ENCODE results near the gene ZNF217. TPM values are rescaled to one million over a fixed set of nuclear protein-coding genes. Genes with fewer than 3 reads are reported as not detected.
A peak's percentile ranks its signal among the peaks of the same experiment; 100 is the strongest.

The ZNF217 gene
- total and polyA plus RNA-seq, 5 donors = 4.5 to 15.6 (median 9.9) TPM

DNA sequence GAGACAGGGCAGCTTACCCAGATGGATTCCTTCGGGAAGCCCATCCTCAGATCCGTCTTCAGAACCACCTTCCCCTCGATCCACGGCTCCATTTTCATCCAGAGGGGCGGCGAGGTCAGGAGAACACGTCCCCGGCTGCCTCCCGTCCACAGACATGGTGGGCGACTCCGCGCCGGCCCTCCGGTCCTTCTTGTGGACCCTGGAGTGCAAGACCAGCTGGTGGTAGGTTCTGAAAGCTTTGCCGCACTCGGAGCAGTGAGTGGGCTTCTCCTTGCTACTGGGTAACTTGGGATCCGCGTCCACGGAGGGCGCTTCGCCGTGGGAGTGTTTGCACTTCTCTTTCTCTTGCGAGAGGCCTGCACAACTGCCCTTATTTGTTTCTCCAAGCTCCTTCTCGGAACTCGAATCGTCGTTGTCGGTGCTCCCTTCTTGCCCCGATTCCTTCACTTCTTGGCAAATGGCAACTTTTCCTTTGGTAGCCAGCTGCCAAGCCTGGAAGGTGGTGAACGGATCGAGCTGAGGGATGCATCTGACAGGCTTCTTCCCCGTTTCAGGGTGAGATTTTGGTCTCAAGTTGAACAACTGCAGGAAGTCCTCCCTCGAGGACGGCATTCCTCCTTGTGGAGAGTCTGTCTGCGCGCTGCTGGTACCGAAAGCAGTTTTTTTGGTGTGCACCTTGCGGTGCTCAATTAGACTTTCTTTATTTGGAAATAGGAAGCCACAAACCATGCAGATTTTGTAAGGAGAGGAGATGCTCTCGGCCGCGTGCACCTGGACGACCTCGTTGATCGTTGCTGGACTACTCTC lies 12.0 kb downstream of the ZNF217 start:
- Histone ChIP-seq H3K27me3 (ENCODE audit: control insufficient read depth, insufficient read depth) (no peaks in the 10 kb centered on the region), H3K4me3 (ENCODE audit: low read length) (no peak overlapping the region), H3K27ac (ENCODE audit: low read length) (no peak overlapping the region), H3K9me3 (ENCODE audit: control insufficient read depth, low read length) (no peaks in the 10 kb centered on the region), H3K4me1 (ENCODE audit: control insufficient read depth, insufficient read depth, low read length) (peaks cover 10% of the 10 kb centered on the region)
- DNase-seq (peak in 1 of 3 donors; percentile 58), ATAC-seq (no peak)
- 80% methylated on average over 44 of the region's 44 CpGs for WGBS
- intact Hi-C loops (cut with DNase I) = no loop called here

DNA sequence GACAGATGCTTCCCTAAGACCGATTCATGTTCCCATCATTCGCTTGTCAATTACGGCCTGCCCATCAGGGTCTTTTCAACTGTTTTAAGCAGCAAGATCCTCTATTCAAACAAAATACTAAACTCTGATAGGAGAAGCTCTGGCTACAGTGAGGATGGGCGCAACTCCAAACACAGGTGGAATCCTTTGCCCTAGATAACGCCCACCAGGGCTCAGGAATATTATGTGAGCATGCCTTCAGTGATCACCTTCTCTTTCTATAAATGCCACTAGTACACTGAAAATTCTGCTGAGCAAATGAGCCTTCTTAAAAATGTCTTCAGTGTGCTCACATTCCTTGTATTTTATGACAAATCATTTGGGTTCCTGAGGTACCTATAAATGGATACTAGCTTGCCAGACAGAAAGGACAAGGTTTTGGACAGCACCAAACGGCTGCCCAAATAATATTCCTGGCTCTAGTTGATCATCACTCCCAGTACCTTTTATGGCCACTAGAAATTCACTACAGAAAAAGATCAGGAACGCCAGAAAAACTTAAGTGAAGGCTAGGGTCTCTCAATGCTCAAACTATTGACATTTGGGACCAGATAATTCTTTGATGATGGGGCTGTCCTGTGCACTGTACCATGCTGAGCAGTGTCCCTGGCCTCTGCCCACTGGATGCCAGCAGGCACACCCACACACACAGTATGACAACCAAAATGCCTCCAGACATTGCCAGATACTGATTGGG lies 13.1 kb downstream of the ZNF217 start:
- Histone ChIP-seq H3K4me1 (ENCODE audit: control insufficient read depth, insufficient read depth, low read length) (peaks cover 10% of the 10 kb centered on the region), H3K27ac (ENCODE audit: low read length) (peak overlapping the region; percentile 54), H3K27me3 (ENCODE audit: control insufficient read depth, insufficient read depth) (no peaks in the 10 kb centered on the region), H3K9me3 (ENCODE audit: control insufficient read depth, low read length) (no peaks in the 10 kb centered on the region), H3K4me3 (ENCODE audit: low read length) (no peak overlapping the region)
- intact Hi-C loops (cut with DNase I) = no loop called here
- peak in 1 of 3 donors; percentile 33 for DNase-seq
- 63% methylated on average over 7 of the region's 7 CpGs for WGBS
- no peak for ATAC-seq

DNA sequence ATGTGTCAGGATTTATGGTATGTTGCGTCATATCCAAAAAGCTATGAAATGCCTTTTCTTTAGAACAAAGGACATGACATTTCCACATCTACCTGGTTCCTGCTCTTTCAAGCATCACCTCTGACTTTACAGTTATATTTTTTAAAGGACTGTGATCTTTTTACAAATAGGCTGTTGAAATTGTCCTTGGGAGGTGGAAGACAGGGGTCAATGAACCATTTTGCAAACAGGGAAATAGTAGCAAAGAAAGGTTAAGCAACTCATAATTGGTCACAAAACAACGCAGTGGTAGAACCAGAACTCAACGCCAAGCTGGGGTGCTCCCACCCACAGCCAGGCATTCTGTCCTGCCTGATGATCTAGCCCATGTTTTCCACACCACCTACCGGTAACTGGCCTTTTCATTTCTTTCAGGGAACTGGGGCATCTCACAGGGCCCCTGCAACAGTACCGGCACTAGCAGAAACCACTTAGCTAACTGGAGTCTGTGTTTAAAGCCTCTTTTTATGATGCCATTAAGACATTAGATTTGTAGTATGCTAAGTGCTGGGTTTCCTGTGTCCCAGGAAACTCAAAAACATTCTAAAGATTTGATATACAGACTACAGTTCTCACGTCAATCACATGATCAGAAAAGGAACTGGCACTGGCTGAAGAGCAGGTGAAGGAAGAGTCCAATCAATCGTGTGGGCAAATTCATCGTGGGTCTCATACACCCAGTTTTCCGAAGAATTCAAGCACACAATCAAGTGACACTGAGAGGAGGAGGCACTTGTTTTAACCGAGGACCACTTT lies 13.9 kb downstream of the ZNF217 start:
- Histone ChIP-seq H3K4me1 (ENCODE audit: control insufficient read depth, insufficient read depth, low read length) (peaks cover 7% of the 10 kb centered on the region), H3K27ac (ENCODE audit: low read length) (peak overlapping the region; percentile 22), H3K4me3 (ENCODE audit: low read length) (no peak overlapping the region), H3K27me3 (ENCODE audit: control insufficient read depth, insufficient read depth) (no peaks in the 10 kb centered on the region), H3K9me3 (ENCODE audit: control insufficient read depth, low read length) (no peaks in the 10 kb centered on the region)
- peak in 1 of 3 donors; percentile 42 for DNase-seq
- 36% methylated on average over 10 of the region's 10 CpGs for WGBS
- ATAC-seq = peak in 1 of 2 donors; percentile 16
- intact Hi-C loops (cut with DNase I) = loop anchor here (5.0 to 10.0 kb wide), 8 partner anchors 288 to 625 kb away; partner anchors contain the start of gene PFDN4 (in 1 of the 4)

DNA sequence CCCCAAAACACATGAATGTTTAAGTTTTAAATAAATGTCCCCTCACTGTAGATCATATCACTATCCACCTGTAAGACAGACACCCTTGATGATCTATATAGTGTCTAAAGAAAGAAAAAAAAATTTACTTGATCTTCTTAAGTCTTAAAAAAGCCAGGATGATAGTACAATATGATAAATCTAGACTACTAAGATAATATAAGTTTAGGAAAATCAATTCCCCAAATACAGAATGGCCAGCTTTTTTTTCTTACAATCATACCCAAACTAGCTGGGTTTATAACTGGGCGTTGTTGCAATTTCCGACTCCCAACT lies 14.4 kb downstream of the ZNF217 start:
- Histone ChIP-seq H3K4me3 (ENCODE audit: low read length) (no peak overlapping the region), H3K27me3 (ENCODE audit: control insufficient read depth, insufficient read depth) (no peaks in the 10 kb centered on the region), H3K9me3 (ENCODE audit: control insufficient read depth, low read length) (no peaks in the 10 kb centered on the region), H3K4me1 (ENCODE audit: control insufficient read depth, insufficient read depth, low read length) (peaks cover 7% of the 10 kb centered on the region), H3K27ac (ENCODE audit: low read length) (peak overlapping the region; percentile 82)
- intact Hi-C loops (cut with DNase I) = loop anchor here (5.0 to 10.0 kb wide), 8 partner anchors 288 to 626 kb away; partner anchors contain the start of gene PFDN4 (in 1 of the 4)
- DNase-seq = no peak
- no peak for ATAC-seq
- 60% methylated on average over 2 of the region's 2 CpGs for WGBS

DNA sequence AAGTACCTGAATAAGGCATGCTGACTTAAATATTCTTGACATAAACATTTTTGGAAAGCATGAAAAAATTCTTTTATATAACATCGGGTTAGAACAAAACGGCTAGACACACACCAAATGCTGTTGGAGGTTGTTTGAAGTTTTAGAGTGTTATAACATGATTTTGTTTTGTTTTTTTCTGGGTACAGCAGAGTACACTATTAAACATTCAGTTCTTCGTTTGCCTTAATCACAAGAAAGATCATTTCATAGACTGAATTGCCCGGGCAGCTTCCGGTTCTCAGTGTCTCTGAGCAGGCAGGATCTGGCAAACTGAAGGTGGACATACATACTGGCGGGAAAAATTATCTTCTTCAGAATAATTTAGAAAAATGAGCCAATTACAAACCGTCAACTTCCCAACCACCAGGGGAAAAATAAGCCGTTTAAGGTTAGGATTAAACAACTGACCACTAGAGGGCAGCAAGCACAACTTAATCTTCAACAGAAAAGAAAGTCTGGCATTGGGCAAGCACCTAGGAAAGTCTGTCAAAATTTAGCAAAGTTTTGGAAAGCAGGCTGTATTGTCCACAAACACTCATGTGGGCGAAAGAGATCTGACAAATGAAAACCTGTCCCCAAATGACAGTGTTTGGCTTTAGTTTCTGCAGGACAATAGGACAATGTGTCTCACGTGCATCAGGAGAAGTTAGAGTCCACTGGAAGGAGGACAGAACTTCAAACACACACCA lies 15.0 kb downstream of the ZNF217 start:
- WGBS = 13% methylated on average over 10 of the region's 10 CpGs
- H3K9me3 ChIP-seq (ENCODE audit: control insufficient read depth, low read length) = no peaks in the 10 kb centered on the region
- ATAC-seq = peak; percentile 70 to 72
- H3K27ac ChIP-seq (ENCODE audit: low read length) = peak overlapping the region; percentile 82
- no peaks in the 10 kb centered on the region for H3K27me3 ChIP-seq (ENCODE audit: control insufficient read depth, insufficient read depth)
- peaks cover 7% of the 10 kb centered on the region for H3K4me1 ChIP-seq (ENCODE audit: control insufficient read depth, insufficient read depth, low read length)
- peak in 1 of 3 donors; percentile 37 for DNase-seq
- H3K4me3 ChIP-seq (ENCODE audit: low read length) = peak overlapping the region; percentile 8
- intact Hi-C loops (cut with DNase I) = loop anchor here (5.0 to 10.0 kb wide), 8 partner anchors 289 to 626 kb away; partner anchors contain the start of gene PFDN4 (in 1 of the 4)

DNA sequence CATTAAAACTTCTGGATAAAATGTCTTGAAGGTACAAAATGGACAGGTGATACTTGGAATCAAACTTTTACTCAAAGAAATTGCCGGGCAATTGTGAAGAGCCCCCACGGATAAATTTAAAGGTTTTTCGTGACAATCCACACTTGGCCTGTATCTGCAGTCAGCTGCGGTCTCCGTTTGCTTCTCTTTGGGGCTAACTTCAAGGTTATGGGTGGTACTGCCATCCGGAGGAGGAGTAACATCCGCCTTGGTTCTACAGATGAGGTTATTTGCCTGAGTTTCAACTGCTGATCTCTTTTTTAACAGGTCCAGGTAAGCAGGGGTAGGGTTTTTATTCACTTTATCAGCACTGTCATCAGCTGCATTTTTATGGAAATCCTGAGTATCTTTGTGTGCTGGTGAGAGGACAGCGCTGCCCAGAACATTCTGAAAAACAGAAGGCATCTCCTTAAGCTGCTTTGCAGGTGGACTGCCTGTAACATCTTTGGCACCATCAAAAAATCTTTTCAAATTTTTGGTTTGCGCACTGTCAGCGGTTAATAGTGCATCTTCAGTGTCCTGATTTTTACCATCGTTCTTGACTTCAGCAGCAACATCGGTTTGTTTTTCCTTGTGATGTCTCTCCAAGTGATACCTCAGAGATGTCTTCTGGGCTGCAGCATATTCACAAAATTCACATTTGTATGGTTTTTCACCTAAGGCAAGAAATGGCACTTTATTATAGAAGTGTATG lies 16.9 kb downstream of the ZNF217 start:
- Histone ChIP-seq H3K4me3 (ENCODE audit: low read length) (no peak overlapping the region), H3K27me3 (ENCODE audit: control insufficient read depth, insufficient read depth) (no peaks in the 10 kb centered on the region), H3K4me1 (ENCODE audit: control insufficient read depth, insufficient read depth, low read length) (peaks cover 2% of the 10 kb centered on the region), H3K9me3 (ENCODE audit: control insufficient read depth, low read length) (no peaks in the 10 kb centered on the region), H3K27ac (ENCODE audit: low read length) (no peak overlapping the region)
- intact Hi-C loops (cut with DNase I) = loop anchor here (5.0 to 10.0 kb wide), 8 partner anchors 291 to 628 kb away; partner anchors contain the start of gene PFDN4 (in 1 of the 4)
- no peak for DNase-seq
- WGBS = 86% methylated on average over 12 of the region's 12 CpGs
- ATAC-seq = no peak

DNA sequence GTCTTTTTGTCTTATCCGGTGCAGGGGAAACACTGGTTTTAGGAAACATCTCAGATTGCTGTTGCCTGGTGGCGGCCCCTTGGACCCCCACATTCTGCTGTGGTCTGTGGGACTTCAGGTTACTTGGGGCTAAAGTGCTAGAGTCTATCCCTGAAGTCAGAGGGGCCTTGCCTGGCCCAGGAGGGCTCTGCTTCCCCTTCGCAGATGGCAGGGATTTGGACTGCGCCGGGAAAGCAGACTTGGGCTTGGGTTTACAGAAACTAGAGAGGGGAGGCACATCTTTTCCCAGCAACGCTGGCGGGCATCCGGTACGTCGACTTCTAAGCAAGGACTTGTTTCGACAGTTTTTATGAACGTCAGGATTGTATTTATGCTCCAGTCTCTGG lies 17.5 kb downstream of the ZNF217 start:
- no peak for ATAC-seq
- 88% methylated on average over 12 of the region's 12 CpGs for WGBS
- H3K4me1 ChIP-seq (ENCODE audit: control insufficient read depth, insufficient read depth, low read length) = peaks cover 2% of the 10 kb centered on the region
- H3K4me3 ChIP-seq (ENCODE audit: low read length) = no peak overlapping the region
- H3K27ac ChIP-seq (ENCODE audit: low read length) = no peak overlapping the region
- no peaks in the 10 kb centered on the region for H3K9me3 ChIP-seq (ENCODE audit: control insufficient read depth, low read length)
- DNase-seq = peak in 1 of 3 donors; percentile 46
- no peaks in the 10 kb centered on the region for H3K27me3 ChIP-seq (ENCODE audit: control insufficient read depth, insufficient read depth)
- intact Hi-C loops (cut with DNase I) = loop anchor here (5.0 to 10.0 kb wide), 8 partner anchors 291 to 629 kb away; partner anchors contain the start of gene PFDN4 (in 1 of the 4)

DNA sequence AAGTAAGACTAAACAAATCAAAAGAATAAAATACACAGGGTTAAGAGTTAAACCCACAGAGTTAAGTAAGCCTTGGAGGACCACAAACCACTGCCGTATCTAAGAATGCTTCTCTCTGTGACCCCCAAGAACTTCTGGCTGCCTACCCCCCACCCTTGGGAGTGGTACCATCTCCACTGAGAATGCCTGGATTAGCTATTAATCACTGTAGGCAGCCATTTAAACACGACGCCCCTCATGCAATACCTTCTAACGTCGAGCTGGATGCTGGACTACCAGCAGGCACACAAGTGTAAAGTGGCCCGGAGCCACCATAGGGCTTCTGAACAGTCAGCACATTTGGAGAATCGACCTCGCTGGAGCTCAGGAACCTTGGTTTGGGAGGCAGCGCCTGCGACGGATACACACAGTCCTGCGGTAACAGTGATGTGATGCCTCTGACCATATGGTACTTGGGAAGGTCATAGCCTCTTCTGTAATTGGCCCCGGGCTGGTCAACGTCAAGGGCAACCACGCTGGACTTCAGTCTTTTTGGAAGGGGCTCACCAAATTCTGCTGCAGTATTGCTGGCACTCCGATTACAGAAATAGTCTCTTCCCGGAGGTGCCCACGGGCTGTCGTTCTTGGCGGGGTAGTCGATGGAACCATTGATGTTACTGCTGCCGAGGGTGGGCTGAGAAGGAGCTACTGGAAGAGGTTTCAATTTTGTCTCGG lies 18.0 kb downstream of the ZNF217 start:
- WGBS = 83% methylated on average over 23 of the region's 23 CpGs

DNA sequence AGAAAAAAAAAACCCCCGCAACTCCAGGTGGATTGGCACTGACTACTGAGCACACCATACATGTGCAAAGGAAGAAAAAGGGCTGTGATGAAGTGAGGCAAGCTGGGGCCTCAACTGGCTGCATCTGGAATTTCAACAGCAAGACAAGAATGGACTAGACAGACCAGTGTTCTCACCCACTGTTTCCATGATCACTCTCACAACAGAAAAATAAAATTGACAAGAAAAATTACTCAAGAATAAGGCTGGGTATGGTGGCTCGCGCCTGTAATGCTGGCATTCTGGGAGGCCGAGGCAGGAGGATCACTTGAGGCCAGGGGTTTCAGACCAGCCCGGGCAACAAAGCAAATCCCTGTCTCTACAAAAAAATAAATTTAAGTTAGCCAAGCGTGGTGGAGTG lies 18.8 kb downstream of the ZNF217 start:
- ATAC-seq (no peak), DNase-seq (no peak)
- H3K27me3 ChIP-seq (ENCODE audit: control insufficient read depth, insufficient read depth) = no peaks in the 10 kb centered on the region
- H3K9me3 ChIP-seq (ENCODE audit: control insufficient read depth, low read length) = no peaks in the 10 kb centered on the region
- no peak overlapping the region for H3K4me3 ChIP-seq (ENCODE audit: low read length)
- no peaks in the 10 kb centered on the region for H3K4me1 ChIP-seq (ENCODE audit: control insufficient read depth, insufficient read depth, low read length)
- no peak overlapping the region for H3K27ac ChIP-seq (ENCODE audit: low read length)
- WGBS = 96% methylated on average over 6 of the region's 6 CpGs
- intact Hi-C loops (cut with DNase I) = loop anchor here (5.0 to 10.0 kb wide), 8 partner anchors 292 to 630 kb away; partner anchors contain the start of gene PFDN4 (in 1 of the 4)

More for the DNA sequence above, 18.0 kb downstream of the ZNF217 start:
- intact Hi-C loops (cut with DNase I) = loop anchor here (5.0 to 10.0 kb wide), 8 partner anchors 292 to 629 kb away; partner anchors contain the start of gene PFDN4 (in 1 of the 4)
- ATAC-seq (no peak), DNase-seq (peak in 1 of 3 donors; percentile 44)
- Histone ChIP-seq H3K27me3 (ENCODE audit: control insufficient read depth, insufficient read depth) (no peaks in the 10 kb centered on the region), H3K4me3 (ENCODE audit: low read length) (no peak overlapping the region), H3K27ac (ENCODE audit: low read length) (no peak overlapping the region), H3K4me1 (ENCODE audit: control insufficient read depth, insufficient read depth, low read length) (no peaks in the 10 kb centered on the region), H3K9me3 (ENCODE audit: control insufficient read depth, low read length) (no peaks in the 10 kb centered on the region)

All from right cardiac atrium (tissue), 5 donors.